Testis (tissue), 3 donors: ENCODE data around the gene PDE6A. TPM values are rescaled to one million over a fixed set of nuclear protein-coding genes. Genes with fewer than 3 reads are reported as not detected.

ENCODE experiments used
- DNase-seq: peaks from one replicate; pipeline ENCODE4 v3.0.0-alpha.2; 2019
- H3K27ac ChIP-seq, 2 donors: fragments of 200-600 bp; sonication (generic); one replicate each; pipeline ENCODE4 v1.5.1; 2019
- H3K27me3 ChIP-seq: fragments of 200-600 bp; sonication (generic); one replicate; pipeline ENCODE4 v1.5.1; 2019
- H3K36me3 ChIP-seq: fragments of 200-600 bp; sonication (generic); one replicate; pipeline ENCODE4 v1.5.1; 2017; ENCODE audit warnings: low read depth; ENCODE audit errors: missing control alignments
- H3K4me1 ChIP-seq: fragments of 200-600 bp; sonication (generic); one replicate; pipeline ENCODE4 v1.5.1; 2019
- H3K4me3 ChIP-seq, 2 donors: fragments of 200-600 bp; sonication (generic); one replicate each; pipeline ENCODE4 v1.5.1; 2017 to 2019
- H3K9me3 ChIP-seq: fragments of 200-600 bp; sonication (generic); one replicate; pipeline ENCODE4 v1.5.1; 2017
- CTCF ChIP-seq, 3 experiments: fragments of 450-650 bp in 2 of 3; fragments of 200-600 bp in 1 of 3; sonication (generic) in 1 of 3; IDR thresholded peaks; one replicate each; pipeline ENCODE4 v1.5.1; 2016 to 2019; ENCODE audit warnings: antibody characterized with exemption in 3 of 3, mild to moderate bottlenecking in 2 of 3, moderate library complexity in 1 of 3
- POLR2A ChIP-seq: fragments of 450-650 bp; IDR thresholded peaks from one replicate; pipeline ENCODE4 v1.6.1; 2017; ENCODE audit warnings: antibody characterized with exemption, mild to moderate bottlenecking, moderate library complexity
- WGBS, 2 donors: methylation state at CpG; one replicate each; pipeline ENCODE4 v1.1.5; 2018; 5-methylcytosine and 5-hydroxymethylcytosine counted together
- intact Hi-C: fragments of 100-400 bp; cut with DNase I; formaldehyde crosslinking; loops from one replicate; pipeline ENCODE4 v1.15.1; 2023; ENCODE audit warnings: low total_unique reads
- polyA plus RNA-seq: library from polyadenylated mRNA; stranded (reverse); fragments of 350-450 nt; fragmentation: Illumina TruSeq; extraction: RNeasy Lipid Tissue Mini Kit (QIAGEN cat#74804); gene quantifications from one replicate; pipeline ENCODE4 v1.2.3, GENCODE V29; 2014; ENCODE audit warnings: low read depth, low replicate concordance; ENCODE audit not compliant: insufficient read depth
- total RNA-seq, 2 donors: library from RNA; depleted of rRNA; stranded (reverse); fragments of >200 nt; gene quantifications; one replicate each; pipeline ENCODE4 v1.2.3, GENCODE V29; 2016

Gene PDE6A
- total and polyA plus RNA-seq, 3 donors from 2014 or later, result 2.9 to 4.6 (median 3.2) TPM

GRCh38 chr5:149932445-149933350 is 11.9 kb downstream of the PDE6A start:
- DNase-seq, result peak; percentile 32
- H3K36me3 ChIP-seq, result no peaks in the 10 kb centered on the region
- no peaks in the 10 kb centered on the region for H3K9me3 ChIP-seq
- no peaks in the 10 kb centered on the region for H3K27me3 ChIP-seq
- peaks cover 6% of the 10 kb centered on the region for H3K4me1 ChIP-seq
- H3K4me3 ChIP-seq, result peak overlapping the region; percentile 46 to 54
- TF ChIP-seq CTCF (IDR thresholded peaks at IDR 0.05), result peak; percentile 14 to 44 (median 39)
- no peak for TF ChIP-seq POLR2A
- WGBS, 2 donors, result 28 to 44% methylated on average over 24 to 25 of the region's 25 CpGs
- H3K27ac ChIP-seq, result peak overlapping the region; percentile 60 to 65
- intact Hi-C loops, result no loop called here

- no peak for DNase-seq
- TF ChIP-seq CTCF (IDR thresholded peaks at IDR 0.05), result no peak
- no peak for TF ChIP-seq POLR2A
- 22 to 33% methylated on average over 14 of the region's 14 CpGs for WGBS, 2 donors
- H3K27ac ChIP-seq, result peak overlapping the region; percentile 60 to 65
- H3K36me3 ChIP-seq, result no peaks in the 10 kb centered on the region
- intact Hi-C loops, result no loop called here
- H3K27me3 ChIP-seq, result no peaks in the 10 kb centered on the region
- H3K9me3 ChIP-seq, result no peaks in the 10 kb centered on the region
- peaks cover 6% of the 10 kb centered on the region for H3K4me1 ChIP-seq
- peak overlapping the region; percentile 46 to 54 for H3K4me3 ChIP-seq
Measured at GRCh38 chr5:149931992-149932436, 12.6 kb downstream of the PDE6A start.

- Histone ChIP-seq H3K9me3 (no peaks in the 10 kb centered on the region), H3K27ac (peak overlapping the region in 1 of 2 donors; percentile 65), H3K36me3 (no peaks in the 10 kb centered on the region), H3K4me1 (peaks cover 6% of the 10 kb centered on the region), H3K4me3 (no peak overlapping the region), H3K27me3 (no peaks in the 10 kb centered on the region)
- WGBS, 2 donors, result 71 to 73% methylated on average over 7 of the region's 7 CpGs
- TF ChIP-seq CTCF (IDR thresholded peaks at IDR 0.05), result no peak
- no peak for TF ChIP-seq POLR2A
- intact Hi-C loops, result no loop called here
- no peak for DNase-seq
Measured at GRCh38 chr5:149930749-149931574, 13.6 kb downstream of the PDE6A start.

- Histone ChIP-seq H3K36me3 (no peaks in the 10 kb centered on the region), H3K4me3 (no peak overlapping the region), H3K9me3 (no peaks in the 10 kb centered on the region), H3K27me3 (no peaks in the 10 kb centered on the region), H3K4me1 (peaks cover under 1% of the 10 kb centered on the region), H3K27ac (peak overlapping the region; percentile 52 to 57)
- intact Hi-C loops, result no loop called here
- TF ChIP-seq POLR2A, result no peak
- TF ChIP-seq CTCF (IDR thresholded peaks at IDR 0.05), result no peak
- DNase-seq, result peak; percentile 30
- 50 to 53% methylated on average over 6 of the region's 6 CpGs for WGBS, 2 donors
Measured at GRCh38 chr5:149930043-149930748, 14.4 kb downstream of the PDE6A start.
